GM21737 (cell line): ENCODE data around the gene ERF.

Source experiments
- ATAC-seq: cut with Tn5 transposase; IDR thresholded peaks from one replicate; pipeline ENCODE4 v1.9.1; 2021; ENCODE audit warnings: mild to moderate bottlenecking, moderate library complexity; ENCODE audit not compliant: unreplicated experiment

ERF gene

DNA sequence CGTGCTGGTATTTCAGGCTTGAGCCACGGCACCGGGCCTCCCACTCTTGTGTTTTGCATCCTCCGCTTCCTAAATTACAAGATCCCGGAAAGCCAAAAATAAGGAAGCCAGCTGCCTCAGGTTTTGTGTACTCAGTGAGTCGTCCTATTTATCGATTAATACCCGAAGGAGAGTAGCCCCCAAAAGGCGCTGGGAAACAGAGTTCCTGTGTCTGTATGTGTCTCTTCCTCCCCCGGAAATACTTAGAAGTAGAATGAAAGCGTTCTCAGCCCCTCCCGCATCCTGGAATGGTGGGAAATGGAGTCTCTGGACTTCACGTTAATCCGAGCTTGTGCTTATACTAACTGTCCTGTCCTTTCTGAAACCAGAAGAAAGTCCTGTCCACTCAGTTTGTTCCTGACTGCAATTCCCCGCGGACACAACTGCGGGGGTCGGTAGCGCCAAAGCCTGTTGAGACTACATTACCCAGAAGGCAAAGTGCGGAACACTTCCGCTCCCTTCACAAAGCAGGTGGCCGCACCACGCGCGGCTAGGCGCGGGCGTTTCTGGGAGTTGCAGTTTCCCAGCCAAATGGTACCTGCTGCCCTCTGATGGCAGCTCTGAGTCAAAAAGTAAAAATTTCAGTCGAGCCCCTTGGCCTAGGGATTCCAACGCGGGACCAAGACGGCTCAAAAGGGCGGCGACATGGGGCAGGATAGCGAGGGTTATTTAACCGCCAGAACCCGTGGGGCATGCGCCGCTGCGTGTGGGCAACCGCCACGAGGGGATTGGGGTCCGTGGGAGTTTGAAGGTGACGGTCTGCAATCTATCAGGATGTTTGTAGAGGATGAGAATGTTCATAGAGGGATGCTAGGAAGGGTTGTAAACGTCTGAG, 10.3 kb downstream of the ERF start:
- ATAC-seq, result peak; percentile 42

DNA sequence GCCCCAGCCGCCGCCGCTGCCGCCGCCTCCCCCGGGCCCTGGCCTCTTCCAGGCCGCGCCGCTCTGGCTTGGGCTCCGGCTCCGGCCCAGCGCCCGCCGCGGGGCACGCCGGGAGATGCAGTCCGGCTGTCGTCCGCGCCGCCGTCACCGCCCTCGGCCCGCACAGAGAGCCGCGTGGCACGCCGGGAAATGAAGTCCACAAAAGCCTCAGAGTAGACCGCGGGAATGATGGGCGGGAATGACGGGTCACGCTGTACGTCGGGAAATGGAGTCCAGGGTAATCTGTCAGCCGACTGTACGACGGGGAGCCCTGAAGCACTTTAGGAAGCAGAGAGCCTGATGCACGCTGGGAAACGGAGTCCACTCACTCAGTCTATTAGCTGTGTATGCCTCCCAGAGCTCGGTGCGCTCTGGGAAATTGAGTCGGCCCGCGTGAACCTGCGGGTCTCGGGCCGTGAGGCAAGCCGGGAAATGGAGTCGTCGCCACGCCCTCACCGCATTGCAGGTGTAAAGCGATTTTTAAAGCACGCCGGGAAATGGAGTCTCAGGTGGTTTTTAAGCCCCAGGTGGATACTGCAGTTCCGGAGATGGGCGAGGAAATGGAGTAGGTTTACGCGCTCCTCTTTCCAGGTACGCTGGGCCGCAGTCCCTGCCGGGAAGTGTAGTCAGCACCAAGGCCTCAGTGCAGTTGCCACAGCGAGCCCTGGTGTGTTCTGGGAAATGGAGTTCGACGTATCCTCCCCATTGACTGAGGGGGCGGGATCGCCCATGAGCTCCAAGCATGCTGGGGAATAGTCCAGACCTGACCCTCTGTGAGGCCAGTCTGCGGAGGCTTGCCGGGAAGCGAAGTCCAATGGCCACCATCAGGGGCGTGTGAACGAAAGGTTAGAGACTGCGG, 12.2 kb downstream of the ERF start, which contains the start of gene GSK3A:
GSK3A (minus strand) TSS at position 91 of the 898 bp plus-strand sequence. CDS start 137 bp downstream, outside the sequence.
- peak; percentile 63 for ATAC-seq

DNA sequence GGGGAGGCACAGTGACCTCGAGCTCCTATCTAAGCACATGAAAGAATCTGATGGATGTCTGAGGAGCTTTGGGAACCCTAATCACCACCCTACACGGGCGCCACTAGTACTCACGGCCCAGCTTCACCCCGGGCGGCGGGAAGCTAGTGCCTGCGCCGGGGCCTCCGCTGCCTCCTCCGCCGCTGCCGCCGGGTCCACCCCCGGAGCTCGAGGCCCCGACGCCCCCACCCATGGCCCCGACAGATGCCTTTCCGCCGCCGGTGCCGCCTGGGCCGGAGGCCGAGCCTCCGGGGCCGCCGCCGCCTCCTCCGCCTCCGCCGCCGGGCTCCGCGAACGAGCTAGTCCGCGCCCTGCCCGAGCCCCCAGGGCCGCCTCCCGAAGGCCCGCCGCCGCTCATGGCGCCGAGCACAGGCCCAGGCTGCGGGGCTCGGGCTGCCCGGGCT, 12.8 kb downstream of the ERF start:
- no peak for ATAC-seq

DNA sequence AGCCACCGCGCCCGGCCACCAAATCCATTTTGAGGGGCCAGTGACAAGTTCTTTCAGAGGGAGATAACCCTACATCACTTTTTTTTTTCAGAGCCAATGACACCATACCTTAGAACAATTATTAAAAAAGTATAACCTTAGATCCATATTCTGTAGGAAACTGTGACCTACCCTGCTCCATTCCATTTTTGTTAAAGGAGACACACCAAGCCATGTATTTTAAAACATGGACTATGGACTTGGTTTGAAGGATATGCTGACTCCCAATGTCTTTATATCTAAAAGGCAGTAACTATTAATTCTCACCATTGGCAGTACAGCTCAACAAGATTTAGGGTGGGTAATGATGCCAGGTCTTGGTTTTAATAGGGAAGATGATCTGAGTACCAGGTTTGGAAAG, 13.6 kb downstream of the ERF start:
- no peak for ATAC-seq

DNA sequence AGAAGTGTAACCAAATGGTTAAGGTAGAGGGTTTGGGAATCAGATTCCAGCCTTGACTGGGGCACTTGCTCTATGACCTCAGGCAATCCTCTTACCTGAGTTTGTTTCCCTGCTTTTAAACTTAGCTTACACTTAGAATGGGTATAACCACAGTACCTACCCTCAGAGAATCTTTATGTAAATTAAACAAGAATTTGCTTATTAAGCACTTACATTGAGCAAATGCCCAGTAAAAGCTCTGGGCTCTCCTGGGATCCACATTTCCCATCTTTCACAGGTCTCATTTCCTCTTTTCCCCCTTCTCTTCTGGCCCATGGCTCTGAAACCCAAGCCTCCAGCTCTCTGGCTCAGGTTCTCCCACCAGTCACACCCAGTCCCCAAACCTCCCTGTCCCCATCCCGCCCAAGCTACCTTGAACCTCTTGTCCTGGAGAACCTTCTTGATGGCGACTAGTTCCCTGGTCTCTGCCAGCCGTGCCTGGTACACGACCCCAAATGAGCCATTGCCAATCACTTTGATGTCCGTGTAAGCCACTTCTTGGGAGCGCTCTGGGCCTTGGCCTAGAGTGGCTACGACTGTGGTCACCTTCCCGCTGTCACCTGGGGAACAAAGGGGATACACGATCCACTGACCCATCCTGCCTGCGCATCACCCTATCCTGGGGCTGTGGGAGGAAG, 15.2 kb downstream of the ERF start:
- no peak for ATAC-seq

DNA sequence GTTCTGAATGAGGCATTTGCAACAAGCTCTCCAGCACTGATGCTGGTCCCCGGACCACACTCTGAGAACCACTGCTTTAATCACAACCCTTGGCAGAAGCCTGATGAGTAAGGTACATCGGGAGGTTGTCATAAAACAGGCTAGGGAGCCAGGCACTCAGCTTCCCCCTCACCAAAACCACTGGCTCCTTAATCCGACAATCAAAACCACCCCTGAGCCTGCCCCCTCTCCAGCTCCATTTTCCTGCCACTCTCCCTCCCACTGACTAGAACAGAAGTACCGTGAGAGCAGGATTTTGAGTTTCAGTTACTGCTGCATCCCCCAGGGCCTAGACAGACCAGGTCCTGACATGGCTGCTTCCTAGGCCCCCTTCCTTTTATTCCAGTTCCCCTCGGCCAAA, 19.7 kb downstream of the ERF start:
- ATAC-seq, result no peak

DNA sequence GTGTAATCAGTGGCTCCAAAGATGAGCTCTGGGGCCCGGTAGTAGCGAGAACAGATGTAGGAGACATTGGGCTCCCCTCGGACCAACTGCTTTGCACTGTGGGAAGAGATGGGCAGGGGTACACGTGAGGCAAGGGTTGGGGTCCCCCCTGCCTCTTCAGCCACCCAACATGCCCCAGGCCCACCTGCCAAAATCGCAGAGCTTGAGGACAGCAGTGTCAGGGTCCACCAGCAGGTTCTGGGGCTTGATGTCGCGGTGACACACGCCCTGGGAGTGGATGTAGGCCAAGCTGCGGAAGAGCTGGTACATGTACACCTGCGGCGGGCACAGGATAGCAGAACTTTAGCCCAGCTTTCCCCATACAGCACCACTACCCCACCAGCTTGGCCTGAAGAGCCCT, 20.6 kb downstream of the ERF start:
- no peak for ATAC-seq

DNA sequence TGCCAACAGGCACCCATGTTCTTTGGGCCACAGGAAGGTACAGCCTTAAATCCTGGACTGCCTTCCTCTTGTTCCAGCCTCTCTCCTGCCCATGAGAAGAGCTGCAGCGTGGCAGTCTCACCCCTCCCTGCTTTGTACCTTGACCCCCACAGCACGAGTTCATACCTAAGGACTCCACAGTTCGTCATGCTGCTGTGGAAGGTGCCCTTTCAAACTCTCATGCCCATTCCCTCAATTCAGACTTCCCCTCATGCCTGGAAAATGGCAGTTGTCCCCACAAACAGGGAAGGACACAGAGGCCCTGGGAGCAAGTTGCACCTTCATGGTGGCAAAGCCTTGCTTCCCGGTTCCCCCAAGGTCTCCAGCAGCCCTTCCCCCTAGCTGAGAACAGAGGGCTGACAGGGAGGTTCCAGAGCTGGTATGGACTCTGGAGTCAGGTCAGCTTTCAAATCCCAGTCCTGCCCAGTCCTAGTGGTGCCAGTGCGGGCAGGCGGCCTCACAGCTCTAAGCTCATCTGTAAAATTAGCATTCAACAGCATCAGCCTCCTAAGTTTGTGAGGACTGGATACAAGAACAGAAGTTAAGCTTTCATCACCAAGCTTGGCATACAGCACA, 21.1 kb downstream of the ERF start:
- no peak for ATAC-seq

DNA sequence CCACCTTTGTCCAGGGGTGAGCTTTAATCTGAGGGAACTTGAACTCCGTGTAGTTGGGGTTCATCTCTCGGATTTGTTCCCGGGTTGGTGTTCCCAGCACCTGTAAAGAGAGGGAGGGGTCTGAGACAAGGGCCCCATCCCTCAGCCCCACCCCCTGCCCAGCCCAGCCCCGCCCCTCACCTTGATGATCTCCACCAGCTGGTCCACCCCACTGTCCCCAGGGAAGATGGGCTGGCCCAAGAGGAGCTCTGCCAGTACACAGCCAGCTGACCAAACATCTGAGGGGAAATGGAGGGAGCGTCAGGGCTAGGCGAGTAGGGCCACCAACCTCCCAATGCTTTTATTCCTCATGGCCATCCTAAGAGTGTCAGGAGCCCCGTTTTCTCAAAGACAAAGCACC, 21.8 kb downstream of the ERF start:
- ATAC-seq, result no peak

DNA sequence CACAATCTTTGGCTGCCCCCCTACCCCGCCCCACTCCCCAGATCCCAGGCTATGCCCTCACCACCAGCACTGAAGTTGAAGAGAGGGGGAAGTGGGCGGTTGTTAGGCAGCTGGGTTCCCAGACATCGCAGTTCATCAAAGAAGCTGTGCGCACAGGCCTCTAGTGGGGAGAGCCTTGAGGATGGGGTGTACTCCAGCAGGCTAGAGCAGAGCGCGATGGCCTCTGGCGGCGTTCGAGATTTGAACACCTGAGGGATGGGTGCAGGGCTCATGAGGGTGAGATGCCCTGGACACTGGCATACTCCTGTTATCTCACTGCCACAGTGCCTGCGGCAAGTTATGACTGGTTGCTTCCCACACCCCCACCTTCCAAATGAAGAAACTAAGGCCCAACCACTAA, 22.5 kb downstream of the ERF start:
- no peak for ATAC-seq

DNA sequence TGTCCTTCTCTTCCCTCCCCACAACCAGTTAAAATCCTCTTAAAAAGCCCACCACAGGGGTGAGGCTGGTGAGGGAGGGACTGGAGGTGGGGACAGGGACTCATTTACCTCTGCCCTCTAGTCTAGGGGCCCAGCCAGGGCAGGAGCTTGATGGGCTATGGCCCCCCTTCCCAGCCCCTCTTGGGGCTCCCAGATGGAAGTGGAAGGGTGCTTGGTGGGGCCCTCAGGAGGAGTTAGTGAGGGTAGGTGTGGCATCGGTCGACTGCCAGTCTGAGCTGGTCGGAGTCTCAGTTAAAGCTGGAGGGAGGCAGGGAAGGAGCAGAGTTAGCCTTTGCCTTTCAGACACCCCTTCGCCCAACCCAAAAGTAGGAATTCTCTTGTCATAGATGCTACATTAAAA, 24.4 kb downstream of the ERF start:
- no peak for ATAC-seq

DNA sequence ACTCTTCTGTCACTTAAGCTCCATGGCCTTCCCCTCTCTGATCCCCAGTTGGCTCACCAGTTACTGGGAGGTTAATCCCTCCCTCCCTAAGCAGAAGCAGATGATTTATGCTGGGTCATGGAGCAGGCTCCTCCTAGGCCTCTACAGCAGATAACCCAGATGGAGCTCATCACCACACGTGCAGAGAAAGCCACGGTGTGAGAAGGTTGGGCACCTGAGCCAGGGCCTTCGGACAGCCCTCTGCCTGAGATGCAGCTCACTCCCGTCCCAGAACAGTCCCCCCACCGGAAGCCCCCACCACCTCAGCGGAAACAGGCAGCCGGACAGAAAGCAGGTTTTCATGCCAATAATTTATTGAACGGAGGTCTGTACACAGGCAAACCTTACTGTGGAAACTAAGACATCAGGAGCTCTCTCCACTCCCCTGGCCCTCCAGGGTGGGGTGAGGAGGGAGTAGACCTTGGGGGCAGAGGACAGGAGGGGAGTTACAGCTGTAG, 25.0 kb downstream of the ERF start:
- ATAC-seq, result no peak

DNA sequence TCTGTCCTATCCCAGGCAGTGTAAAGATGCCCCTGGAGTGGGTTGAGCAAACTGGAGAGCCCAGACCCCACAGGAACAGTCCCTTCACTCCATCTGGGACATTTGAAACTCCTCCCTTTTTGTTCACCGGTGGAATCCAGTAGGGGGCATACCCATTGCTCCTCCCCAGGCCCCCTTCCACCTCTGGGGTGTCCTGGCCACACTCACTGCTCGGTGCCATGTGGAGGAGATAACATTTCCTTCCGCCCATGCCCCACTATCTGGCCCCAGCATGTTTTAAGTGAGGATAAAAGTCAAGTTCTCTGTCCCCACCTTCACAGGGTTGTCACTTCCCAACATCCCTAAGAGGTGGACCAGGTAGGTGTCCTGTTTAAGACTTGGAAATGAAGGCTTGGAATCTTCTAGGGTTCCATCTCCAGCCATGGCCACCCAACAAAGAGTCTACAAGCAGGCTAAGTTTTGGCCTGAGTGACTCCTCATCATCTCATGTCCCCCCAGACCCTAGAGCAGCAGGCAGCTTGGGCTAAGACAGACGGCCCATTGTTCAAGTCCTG, 25.6 kb downstream of the ERF start:
- ATAC-seq, result no peak

DNA sequence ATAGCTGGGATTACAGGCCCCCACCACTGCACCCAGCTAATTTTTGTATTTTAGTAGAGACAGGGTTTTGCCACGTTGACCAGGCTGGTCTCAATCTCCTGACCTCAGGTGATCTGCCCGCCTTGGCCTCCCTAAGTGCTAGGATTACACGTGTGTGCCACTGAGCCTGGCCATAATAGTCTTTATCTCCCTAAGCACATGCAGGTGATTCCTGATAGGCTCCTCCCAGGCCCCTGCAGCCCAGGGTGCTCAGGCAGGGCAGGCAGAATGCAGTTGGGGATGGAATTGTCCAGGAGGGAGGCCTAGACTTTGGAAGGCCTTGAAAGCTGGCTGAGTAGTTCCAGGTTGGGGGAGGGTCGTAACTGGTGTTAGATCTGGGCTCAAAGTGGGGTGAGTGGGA, 26.3 kb downstream of the ERF start:
- ATAC-seq, result no peak

DNA sequence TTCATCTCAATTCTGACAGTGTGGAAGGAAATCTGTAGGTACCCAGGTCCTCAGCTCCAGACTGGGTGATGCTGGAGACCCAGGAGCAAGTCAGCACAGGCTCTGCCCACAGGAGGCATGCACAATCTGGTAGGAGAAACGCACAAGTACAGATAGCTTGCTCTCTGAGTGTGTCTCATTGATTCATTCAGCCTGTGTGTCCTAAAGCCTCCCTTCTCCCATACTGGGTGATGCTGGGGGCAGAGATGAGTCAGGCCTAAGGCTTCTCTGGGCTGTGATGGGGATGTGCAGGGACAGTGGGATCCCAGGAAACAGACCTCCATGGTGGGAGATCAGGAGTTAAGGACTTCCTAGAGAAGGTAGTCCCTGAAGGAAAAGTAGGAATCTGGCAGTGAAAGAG, 28.0 kb downstream of the ERF start:
- no peak for ATAC-seq

DNA sequence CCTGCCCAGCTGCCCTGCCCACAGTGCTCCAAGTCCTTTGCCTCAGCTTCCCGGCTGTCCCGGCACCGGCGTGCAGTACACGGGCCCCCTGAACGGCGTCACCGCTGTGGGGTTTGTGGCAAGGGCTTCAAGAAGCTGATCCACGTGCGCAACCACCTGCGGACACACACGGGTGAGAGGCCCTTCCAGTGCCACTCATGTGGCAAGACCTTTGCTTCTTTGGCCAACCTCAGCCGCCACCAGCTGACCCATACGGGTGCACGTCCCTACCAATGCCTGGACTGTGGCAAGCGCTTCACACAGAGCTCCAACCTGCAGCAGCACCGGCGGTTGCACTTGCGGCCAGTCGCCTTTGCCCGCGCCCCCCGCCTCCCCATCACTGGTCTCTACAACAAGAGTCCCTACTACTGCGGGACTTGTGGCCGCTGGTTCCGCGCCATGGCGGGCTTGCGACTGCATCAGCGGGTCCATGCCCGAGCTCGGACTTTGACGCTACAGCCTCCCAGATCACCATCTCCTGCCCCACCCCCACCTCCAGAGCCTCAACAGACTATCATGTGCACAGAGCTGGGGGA, 29.1 kb downstream of the ERF start:
- no peak for ATAC-seq

DNA sequence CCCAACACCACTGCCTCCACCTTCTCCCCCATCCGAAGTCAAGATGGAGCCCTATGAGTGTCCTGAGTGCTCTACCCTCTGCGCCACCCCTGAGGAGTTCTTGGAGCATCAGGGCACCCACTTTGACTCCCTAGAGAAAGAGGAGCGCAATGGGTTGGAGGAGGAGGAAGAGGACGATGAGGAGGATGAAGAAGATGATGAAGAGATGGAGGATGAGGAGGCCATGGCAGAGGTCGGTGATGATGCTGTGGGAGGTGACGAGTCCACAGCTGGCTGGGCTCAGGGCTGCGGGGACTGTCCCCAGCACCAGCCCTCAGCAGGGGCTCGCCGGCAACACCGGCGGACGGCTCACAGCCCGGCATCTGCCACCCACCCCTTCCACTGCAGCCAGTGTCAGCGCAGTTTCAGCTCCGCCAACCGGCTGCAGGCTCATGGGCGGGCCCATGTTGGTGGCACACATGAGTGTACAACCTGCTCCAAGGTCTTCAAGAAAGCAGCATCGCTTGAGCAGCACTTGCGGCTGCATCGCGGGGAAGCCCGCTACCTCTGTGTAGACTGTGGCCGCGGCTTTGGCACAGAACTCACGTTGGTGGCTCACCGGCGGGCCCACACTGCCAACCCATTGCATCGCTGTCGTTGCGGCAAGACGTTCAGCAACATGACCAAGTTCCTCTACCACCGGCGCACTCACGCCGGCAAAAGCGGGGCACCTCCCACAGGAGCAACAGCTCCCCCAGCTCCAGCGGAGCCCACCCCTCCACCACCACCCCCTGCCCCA, 29.8 kb downstream of the ERF start:
- ATAC-seq, result no peak

DNA sequence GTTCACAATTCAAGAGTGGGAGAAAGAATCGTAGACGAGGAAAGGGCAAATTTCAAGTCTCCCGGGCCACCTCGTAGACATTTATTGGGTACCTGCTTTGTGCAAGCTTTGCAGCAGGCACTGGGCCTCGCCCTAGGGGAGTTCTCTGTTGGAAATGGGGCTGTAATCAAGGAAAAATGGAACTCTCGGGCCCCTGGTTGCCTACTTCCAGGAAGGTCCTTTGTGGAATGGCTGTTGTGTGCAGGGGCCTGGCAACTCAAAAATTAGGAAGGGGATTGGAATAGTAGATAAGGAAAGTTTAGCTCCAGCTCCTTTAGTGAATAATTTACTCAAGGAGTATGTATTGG, 34.2 kb downstream of the ERF start:
- no peak for ATAC-seq
